ENCODE measurements around the gene ATP4A. TPM values are rescaled to one million over a fixed set of nuclear protein-coding genes. Genes with fewer than 3 reads are reported as not detected.
"Not testable (repeated sequence)": the region's sequence is repeated elsewhere in the genome, so short reads cannot be mapped to it uniquely, and the experiment has no call there.

ATP4A gene
- total RNA-seq, 3 donors from 2014 or later = not detected

GRCh38 chr19:35607661-35608060 lies 44.2 kb upstream of the ATP4A start:
- no peak for DNase-seq (ENCODE audit: low spot score in 2 of 2)
- no peak for TF ChIP-seq POLR2AphosphoS5 (IDR thresholded peaks at IDR 0.05)
- no peak for TF ChIP-seq CTCF (IDR thresholded peaks at IDR 0.05)
- no peak for TF ChIP-seq POLR2A (IDR thresholded peaks at IDR 0.05)
- Histone ChIP-seq H3K27me3 (no peaks in the 10 kb centered on the region), H3K9me3 (no peaks in the 10 kb centered on the region), H3K36me3 (no peaks in the 10 kb centered on the region), H3K27ac (no peak overlapping the region), H3K4me1 (no peaks in the 10 kb centered on the region), H3K4me3 (no peak overlapping the region)
- intact Hi-C loops (cut with DNase I; ENCODE audit: low total_unique reads) = no loop called here

GRCh38 chr19:35607170-35607569 lies 43.7 kb upstream of the ATP4A start:
- H3K36me3 ChIP-seq; H3K9me3 ChIP-seq; H3K27ac ChIP-seq; H3K4me1 ChIP-seq; H3K4me3 ChIP-seq; intact Hi-C loops (cut with DNase I; ENCODE audit: low total_unique reads); H3K27me3 ChIP-seq; DNase-seq (ENCODE audit: low spot score in 2 of 2): not testable (repeated sequence)

DNA sequence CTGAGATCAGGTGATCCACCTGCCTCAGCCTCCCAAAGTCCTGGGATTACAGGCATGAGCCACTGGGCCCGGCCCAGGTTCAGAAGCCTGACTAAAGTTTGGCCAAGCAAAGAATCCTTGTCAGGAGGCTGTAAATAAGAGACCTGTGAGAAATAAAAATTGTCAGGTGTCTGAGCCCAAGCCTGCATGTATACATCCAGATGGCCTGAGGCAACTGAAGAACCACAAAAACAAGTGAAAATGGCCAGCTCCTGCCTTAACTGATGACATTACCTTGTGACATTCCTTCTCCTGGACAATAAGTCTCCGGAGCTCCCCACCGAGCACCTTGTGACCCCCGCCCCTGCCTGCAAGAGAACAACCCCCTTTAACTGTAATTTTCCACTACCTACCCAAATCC lies 41.0 kb upstream of the ATP4A start:
- H3K27me3 ChIP-seq; H3K4me3 ChIP-seq; H3K4me1 ChIP-seq; DNase-seq (ENCODE audit: low spot score in 2 of 2); H3K9me3 ChIP-seq; H3K36me3 ChIP-seq; intact Hi-C loops (cut with DNase I; ENCODE audit: low total_unique reads): not testable (repeated sequence)
- H3K27ac ChIP-seq = peak overlapping the region; percentile 25 to 65

- no peak for TF ChIP-seq CTCF (IDR thresholded peaks at IDR 0.05)
- TF ChIP-seq POLR2AphosphoS5 (IDR thresholded peaks at IDR 0.05) = no peak
- TF ChIP-seq POLR2A (IDR thresholded peaks at IDR 0.05) = no peak
- Histone ChIP-seq H3K36me3 (no peaks in the 10 kb centered on the region), H3K4me1 (no peaks in the 10 kb centered on the region), H3K27me3 (no peaks in the 10 kb centered on the region), H3K4me3 (no peak overlapping the region), H3K27ac (no peak overlapping the region), H3K9me3 (no peaks in the 10 kb centered on the region)
- no peak for DNase-seq (ENCODE audit: low spot score in 2 of 2)
- intact Hi-C loops (cut with DNase I; ENCODE audit: low total_unique reads) = no loop called here
Observed at GRCh38 chr19:35601971-35602370, 38.5 kb upstream of the ATP4A start.

DNA sequence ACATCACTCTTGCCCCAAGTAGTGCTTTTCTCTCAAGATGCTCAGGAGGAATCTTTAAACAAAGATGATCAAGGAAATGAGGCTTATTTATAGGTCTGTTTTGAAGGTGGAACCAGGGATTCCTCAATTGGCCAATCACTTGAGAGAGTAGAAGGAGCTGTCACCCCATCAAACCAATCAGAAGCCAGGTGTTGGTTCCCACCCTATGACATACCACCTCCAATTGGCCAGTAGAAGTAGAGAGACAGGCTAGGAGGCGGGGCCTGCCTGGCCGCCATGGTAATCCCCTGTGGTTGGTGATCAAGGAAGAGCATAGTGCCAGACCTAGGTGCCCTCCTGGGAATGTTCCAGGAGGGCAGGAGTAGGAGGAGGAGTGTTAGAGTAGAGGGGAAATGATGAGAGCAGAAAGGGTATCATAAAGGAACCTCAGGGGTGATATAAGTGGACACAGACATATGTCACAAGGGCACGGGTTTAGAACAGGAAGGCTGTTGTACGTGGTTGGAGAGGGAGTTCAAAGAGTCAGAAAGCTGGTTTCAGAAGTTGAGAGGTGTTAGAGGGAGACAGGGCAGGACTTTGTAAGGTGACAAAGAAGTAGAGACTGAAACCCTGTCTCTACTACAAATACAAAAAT lies 33.0 kb upstream of the ATP4A start:
- Histone ChIP-seq H3K27me3 (peaks cover 0 to 4% of the 10 kb centered on the region in 2 donors), H3K9me3 (no peaks in the 10 kb centered on the region), H3K27ac (no peak overlapping the region), H3K4me1 (no peaks in the 10 kb centered on the region), H3K4me3 (no peak overlapping the region), H3K36me3 (no peaks in the 10 kb centered on the region)
- no peak for DNase-seq (ENCODE audit: low spot score in 2 of 2)
- intact Hi-C loops (cut with DNase I; ENCODE audit: low total_unique reads) = no loop called here
- no peak for TF ChIP-seq POLR2AphosphoS5 (IDR thresholded peaks at IDR 0.05)
- no peak for TF ChIP-seq CTCF (IDR thresholded peaks at IDR 0.05)
- TF ChIP-seq POLR2A (IDR thresholded peaks at IDR 0.05) = no peak

DNA sequence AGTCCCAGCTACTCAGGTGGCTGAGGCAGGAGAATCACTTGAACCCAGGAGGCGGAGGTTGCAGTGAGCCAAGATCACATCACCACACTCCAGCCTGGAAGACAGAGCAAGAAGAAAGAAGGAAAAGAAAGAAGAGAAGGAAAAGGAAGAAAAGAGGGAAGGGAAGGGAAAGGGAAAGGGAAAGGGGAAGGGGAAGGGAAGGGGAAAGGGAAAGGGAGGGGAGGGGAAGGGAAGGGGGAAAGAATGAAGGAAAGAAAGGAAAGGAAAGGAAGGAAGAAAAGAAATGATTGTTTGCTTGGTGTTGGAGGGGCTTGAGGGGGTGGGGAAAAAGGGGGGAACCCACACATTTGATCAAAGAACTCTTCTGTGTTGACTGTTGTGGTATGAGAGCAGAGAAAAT lies 32.5 kb upstream of the ATP4A start:
- Histone ChIP-seq H3K4me3 (no peak overlapping the region), H3K27me3 (peaks cover 0 to 4% of the 10 kb centered on the region in 2 donors), H3K36me3 (no peaks in the 10 kb centered on the region), H3K27ac (no peak overlapping the region), H3K9me3 (no peaks in the 10 kb centered on the region), H3K4me1 (no peaks in the 10 kb centered on the region)
- TF ChIP-seq POLR2A (IDR thresholded peaks at IDR 0.05) (no peak), POLR2AphosphoS5 (IDR thresholded peaks at IDR 0.05) (no peak), CTCF (IDR thresholded peaks at IDR 0.05) (no peak)
- intact Hi-C loops (cut with DNase I; ENCODE audit: low total_unique reads) = no loop called here
- no peak for DNase-seq (ENCODE audit: low spot score in 2 of 2)

GRCh38 chr19:35595026-35595425 lies 31.6 kb upstream of the ATP4A start:
- DNase-seq (ENCODE audit: low spot score in 2 of 2); H3K27ac ChIP-seq; intact Hi-C loops (cut with DNase I; ENCODE audit: low total_unique reads); H3K9me3 ChIP-seq; H3K4me1 ChIP-seq; H3K4me3 ChIP-seq; H3K36me3 ChIP-seq; H3K27me3 ChIP-seq: not testable (repeated sequence)
